Urinary bladder (tissue), 4 donors: ENCODE measurements around the gene YDJC. TPM values are rescaled to one million over a fixed set of nuclear protein-coding genes. Genes with fewer than 3 reads are reported as not detected.
"Not testable (repeated sequence)": the region's sequence is repeated elsewhere in the genome, so short reads cannot be mapped to it uniquely, and the experiment has no call there.

Experiments
- DNase-seq: peaks from one replicate; pipeline ENCODE4 v3.0.0-alpha.2; 2015; ENCODE audit errors: extremely low spot score
- H3K27ac ChIP-seq: one replicate; pipeline ENCODE4 v1.5.1; 2013; ENCODE audit warnings: low read depth, mild to moderate bottlenecking, moderate library complexity
- H3K36me3 ChIP-seq: one replicate; pipeline ENCODE4 v1.6.1; 2013; ENCODE audit warnings: mild to moderate bottlenecking, moderate library complexity; ENCODE audit not compliant: insufficient read depth
- H3K4me1 ChIP-seq: one replicate; pipeline ENCODE4 v1.6.1; 2013; ENCODE audit warnings: mild to moderate bottlenecking, moderate library complexity; ENCODE audit not compliant: insufficient read depth
- H3K4me3 ChIP-seq: one replicate; pipeline ENCODE4 v1.5.1; 2013; ENCODE audit warnings: low read depth, low read length
- WGBS: extraction: QIAGEN DNeasy Blood & Tissue Kit; methylation state at CpG from one replicate; pipeline ENCODE4 v1.1.7; 2013; 5-methylcytosine and 5-hydroxymethylcytosine counted together
- polyA plus RNA-seq: library from polyadenylated mRNA; stranded (reverse); fragments of 200-250 nt; gene quantifications from one replicate; pipeline ENCODE4 v1.2.3, GENCODE V29; 2013
- total RNA-seq: library from RNA; depleted of rRNA; stranded (reverse); fragments of >200 nt; gene quantifications from one replicate; pipeline ENCODE4 v1.2.3, GENCODE V29; 2014
- donor health status: healthy with polysubstance abuse.
- donor health status: healthy.

The YDJC gene, protein sequence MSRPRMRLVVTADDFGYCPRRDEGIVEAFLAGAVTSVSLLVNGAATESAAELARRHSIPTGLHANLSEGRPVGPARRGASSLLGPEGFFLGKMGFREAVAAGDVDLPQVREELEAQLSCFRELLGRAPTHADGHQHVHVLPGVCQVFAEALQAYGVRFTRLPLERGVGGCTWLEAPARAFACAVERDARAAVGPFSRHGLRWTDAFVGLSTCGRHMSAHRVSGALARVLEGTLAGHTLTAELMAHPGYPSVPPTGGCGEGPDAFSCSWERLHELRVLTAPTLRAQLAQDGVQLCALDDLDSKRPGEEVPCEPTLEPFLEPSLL
- total RNA-seq (3.7 TPM), polyA plus RNA-seq (26.4 TPM)

DNA sequence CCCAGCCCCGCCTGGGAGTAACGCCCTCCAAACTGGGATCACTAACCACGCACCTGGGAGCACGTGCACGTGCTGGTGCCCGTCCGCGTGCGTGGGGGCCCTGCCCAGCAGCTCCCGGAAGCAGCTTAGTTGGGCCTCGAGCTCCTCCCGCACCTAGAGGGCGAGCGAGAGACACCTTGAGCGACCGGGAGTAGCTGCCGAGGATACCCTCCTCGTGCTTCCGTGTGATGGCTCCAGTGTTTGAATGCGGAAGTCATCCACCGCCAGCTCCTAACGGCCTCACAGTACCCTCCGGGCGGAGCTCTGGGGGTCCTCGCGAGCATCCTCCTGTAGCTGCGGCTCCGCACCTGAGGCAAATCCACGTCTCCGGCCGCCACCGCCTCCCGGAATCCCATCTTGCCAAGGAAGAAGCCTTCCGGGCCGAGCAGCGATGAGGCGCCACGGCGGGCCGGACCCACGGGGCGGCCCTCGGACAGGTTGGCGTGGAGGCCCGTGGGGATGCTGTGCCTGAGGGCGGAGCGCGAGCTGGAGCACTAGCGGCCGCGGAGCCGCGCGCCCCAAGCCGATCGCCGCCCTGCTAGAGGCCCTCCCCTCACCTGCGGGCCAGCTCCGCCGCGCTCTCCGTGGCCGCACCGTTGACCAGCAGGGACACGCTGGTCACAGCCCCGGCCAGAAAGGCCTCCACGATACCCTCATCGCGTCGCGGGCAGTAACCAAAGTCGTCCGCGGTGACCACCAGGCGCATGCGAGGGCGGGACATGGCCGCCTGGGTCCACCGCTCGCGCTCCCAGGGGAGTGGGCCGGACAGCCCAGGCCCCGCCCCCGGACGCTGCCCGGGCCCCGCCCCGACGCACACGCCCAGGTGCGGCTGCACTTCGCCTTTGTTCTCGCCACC is at the start of gene YDJC:
Gene YDJC, minus strand, starts transcription at position 768 of the 895 bp plus-strand sequence. Its CDS starts 8 bp downstream, at position 760.
- no peaks in the 10 kb centered on the region for H3K4me1 ChIP-seq
- under 1% methylated on average over 93 of the region's 93 CpGs for WGBS
- peak within 1 kb of the TSS; percentile 93 for H3K4me3 ChIP-seq

DNA sequence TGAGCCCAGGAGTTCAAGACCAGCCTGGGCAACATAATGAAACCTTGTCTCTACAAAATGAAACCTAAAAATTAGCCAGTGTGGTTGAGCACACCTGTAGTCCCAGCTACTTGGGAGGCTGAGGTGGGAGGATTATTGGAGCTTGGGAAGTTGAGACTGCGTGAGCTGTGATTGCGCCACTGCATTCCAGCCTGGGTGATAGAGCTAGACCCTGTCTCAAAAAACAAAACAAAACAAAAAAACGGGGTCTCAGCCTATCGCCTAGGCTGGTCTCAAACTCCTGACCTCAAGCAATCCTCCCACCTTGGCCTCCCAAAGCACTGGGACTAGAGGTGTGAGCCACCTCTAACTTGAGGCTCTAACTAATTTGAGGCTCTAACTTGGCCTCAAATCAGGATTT is 49.6 kb upstream of the YDJC start:
- WGBS = 97% methylated on average over 4 of the region's 4 CpGs
- peaks cover 3% of the 10 kb centered on the region for H3K36me3 ChIP-seq
- DNase-seq = no peak

More for the DNA sequence above, at the start of gene YDJC:
- no peak for DNase-seq
- peak within 1 kb of the TSS; percentile 90 for H3K27ac ChIP-seq
- H3K36me3 ChIP-seq = peaks cover 2% of the 10 kb centered on the region

DNA sequence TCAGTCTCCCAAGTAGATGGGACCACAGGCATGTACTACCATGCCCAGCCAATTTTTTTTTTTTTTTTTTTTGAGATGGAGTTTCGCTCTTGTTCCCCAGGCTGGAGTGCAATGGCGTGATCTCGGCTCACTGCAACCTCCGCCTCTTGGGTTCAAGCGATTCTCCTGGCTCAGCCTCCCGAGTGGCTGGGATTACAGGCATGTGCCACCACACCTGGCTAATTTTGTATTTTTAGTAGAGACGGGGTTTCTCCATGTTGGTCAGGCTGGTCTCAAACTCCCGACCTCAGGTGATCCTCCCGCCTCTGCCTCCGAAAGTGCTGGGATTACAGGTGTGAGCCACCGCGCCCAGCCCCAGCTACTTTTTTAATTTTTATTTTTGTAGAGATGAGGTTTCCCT is 49.0 kb upstream of the YDJC start:
- not testable (repeated sequence) for H3K4me1 ChIP-seq, H3K36me3 ChIP-seq, H3K4me3 ChIP-seq, H3K27ac ChIP-seq, DNase-seq
- WGBS = 98% methylated on average over 12 of the region's 12 CpGs

More for the DNA sequence above, 49.6 kb upstream of the YDJC start:
- no peaks in the 10 kb centered on the region for H3K4me1 ChIP-seq
- H3K27ac ChIP-seq = no peak overlapping the region
- H3K4me3 ChIP-seq = no peak overlapping the region

DNA sequence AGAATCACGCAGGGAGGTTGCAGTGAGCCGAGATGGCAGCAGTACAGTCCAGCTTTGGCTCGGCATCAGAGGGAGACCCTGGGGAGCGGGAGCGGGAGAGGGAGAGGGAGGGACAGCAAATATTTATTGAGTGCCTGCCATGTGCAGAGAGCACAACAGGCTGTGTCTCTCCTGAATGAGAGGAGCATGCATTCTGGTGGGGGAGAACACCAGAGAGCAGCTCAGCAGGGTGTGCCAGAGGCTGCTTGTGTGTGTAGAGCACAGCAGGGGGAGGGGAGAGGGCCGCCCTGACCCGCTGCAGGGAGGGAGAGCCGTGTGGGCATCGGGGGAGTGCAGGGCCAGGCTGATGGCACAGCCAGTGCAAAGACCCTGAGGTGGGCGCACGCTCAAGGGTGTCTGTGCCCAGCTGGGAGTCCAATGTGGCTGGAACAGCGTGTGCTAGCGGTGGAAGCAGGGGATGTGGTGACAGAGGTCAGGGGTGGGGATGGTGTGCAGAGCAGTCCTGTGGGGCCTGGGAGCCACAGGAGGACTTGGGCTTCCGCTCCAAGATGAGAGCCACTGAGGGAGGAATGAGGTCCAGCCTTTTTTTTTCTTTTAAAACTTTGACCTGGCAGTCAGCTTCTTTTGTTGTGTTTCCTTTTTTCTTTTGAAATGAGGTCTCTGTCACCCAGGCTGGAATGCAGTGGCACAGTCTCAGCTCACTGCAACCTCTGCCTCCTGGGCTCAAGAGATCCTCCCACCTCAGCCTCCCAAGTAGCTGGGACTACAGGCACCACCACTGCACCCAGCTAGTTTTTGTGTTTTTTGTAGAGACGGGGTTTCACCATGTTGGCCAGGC is 48.0 kb upstream of the YDJC start:
- 88% methylated on average over 15 of the region's 15 CpGs for WGBS
- Histone ChIP-seq H3K27ac (no peak overlapping the region), H3K4me1 (no peaks in the 10 kb centered on the region), H3K4me3 (no peak overlapping the region), H3K36me3 (peaks cover 5% of the 10 kb centered on the region)
- DNase-seq = no peak

DNA sequence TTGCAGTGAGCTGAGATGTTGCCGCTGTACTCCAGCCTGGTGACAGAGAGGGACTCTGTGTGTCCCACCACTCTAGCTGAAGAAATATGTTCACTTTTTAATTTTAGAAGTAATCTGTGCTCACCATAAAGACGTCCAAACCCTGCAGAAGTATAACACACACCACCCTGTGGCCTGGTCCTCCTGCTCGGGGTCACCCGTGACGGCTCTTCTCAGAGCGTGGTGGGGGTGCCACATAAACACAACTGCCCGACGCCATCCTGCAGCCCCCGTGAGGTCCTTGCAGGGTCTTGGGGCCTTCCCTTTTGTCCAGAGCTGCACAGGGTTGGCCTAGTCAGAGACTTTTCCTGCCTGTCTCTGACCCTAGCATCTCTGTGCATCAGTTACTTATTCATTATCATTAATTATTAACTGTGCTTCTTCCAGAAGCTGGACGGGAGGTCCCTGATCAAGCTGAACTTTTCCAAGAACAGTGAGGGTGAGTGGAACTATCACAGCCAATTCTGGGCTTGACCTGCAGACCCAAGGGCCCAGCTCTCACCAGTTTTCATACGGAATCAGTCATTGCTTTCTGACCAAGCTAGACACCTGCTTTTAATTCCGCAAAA is 44.9 kb upstream of the YDJC start:
- Histone ChIP-seq H3K36me3 (peaks cover 8% of the 10 kb centered on the region), H3K4me1 (no peaks in the 10 kb centered on the region)
- WGBS = 95% methylated on average over 12 of the region's 12 CpGs

DNA sequence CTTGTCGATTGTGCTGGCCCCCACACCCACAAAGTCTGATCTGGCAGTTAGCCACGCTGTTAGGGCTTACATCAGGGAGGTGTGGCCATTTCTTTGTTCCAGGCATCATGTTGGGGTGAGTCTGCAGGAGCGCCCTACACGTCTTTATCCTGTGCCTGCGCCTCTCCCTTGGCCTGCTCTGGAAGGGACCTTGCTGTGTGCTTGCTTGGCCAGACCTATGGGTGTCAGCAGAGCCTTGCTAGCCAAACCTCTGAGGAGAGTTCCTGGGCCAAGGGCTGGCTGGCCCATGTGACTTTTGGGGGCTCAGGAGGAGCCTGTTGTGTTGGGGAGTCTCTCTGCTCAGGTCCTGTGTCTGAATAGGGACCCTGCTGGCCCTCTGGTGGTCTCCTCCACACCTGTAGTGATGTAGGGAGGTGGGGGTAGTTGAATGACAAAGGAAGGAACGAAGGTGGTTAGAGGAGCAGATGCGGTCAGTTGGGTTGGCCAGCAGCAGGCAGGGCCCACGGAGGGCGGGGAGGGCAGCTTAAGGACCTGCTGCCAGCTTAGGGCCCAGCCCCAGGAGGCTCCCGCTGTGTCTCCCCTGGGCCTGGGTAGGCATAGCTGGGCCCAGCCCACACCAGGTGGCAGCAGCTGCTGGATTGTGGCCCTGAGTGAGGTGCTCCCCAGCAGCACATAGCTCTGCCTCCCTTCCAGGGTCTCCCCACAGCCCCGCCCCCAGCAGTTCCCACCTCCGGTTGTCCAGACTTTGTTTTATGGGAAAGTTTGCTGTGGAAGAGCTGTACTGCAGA is 43.9 kb upstream of the YDJC start:
- H3K4me1 ChIP-seq = no peaks in the 10 kb centered on the region
- DNase-seq = no peak
- H3K27ac ChIP-seq = no peak overlapping the region
- WGBS = 90% methylated on average over 12 of the region's 12 CpGs
- no peak overlapping the region for H3K4me3 ChIP-seq
- H3K36me3 ChIP-seq = peaks cover 8% of the 10 kb centered on the region

More for the DNA sequence above, 44.9 kb upstream of the YDJC start:
- no peak overlapping the region for H3K27ac ChIP-seq
- DNase-seq = no peak
- no peak overlapping the region for H3K4me3 ChIP-seq

DNA sequence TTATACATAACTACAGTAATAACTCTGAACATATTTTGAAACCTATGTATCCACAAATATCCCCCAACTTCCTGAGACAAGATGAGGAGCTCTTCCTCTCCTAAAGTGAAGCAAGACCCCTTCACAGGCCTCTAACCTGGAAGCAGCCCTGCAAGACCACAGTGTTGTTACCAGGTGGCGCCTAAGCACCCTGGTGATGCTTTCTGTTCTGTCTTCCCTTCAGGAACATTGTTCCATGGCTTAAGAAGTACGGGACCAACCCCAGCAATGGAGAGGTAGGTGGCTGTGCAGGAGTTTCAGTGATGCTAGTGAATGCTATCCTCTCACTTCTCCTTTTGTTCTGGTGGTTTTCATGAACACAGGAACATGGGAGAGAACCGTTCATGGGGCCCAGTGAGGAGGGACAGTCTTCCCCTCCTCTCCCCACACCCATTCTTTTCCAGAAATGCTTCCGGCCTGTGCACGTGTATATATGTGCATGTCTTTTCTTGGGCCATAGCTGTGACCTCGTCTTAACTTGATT is 42.3 kb upstream of the YDJC start:
- Histone ChIP-seq H3K4me3 (no peak overlapping the region), H3K4me1 (no peaks in the 10 kb centered on the region), H3K27ac (no peak overlapping the region), H3K36me3 (peaks cover 8% of the 10 kb centered on the region)
- 82% methylated on average over 6 of the region's 6 CpGs for WGBS
- no peak for DNase-seq

DNA sequence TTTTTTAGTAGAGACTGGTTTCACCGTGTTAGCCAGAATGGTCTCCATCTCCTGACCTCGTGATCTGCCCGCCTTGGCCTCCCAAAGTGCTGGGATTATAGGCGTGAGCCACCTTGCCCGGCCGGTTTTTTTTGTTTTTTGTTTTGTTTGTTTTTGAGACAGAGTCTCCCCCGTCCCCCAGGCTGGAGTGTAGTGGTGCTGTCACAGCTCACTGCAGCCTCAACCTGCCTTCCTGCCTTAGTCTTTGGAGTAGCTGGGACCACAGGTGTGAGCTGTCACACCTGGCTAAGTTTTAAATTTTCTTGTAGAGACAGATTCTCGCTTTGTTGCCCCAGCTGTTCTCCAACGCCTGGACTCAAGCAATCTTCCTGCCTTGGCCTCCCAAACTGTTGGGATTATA is 39.2 kb upstream of the YDJC start:
- Histone ChIP-seq H3K4me3 (no peak overlapping the region), H3K27ac (no peak overlapping the region), H3K36me3 (peaks cover 4% of the 10 kb centered on the region), H3K4me1 (no peaks in the 10 kb centered on the region)
- 87% methylated on average over 9 of the region's 9 CpGs for WGBS
- no peak for DNase-seq

DNA sequence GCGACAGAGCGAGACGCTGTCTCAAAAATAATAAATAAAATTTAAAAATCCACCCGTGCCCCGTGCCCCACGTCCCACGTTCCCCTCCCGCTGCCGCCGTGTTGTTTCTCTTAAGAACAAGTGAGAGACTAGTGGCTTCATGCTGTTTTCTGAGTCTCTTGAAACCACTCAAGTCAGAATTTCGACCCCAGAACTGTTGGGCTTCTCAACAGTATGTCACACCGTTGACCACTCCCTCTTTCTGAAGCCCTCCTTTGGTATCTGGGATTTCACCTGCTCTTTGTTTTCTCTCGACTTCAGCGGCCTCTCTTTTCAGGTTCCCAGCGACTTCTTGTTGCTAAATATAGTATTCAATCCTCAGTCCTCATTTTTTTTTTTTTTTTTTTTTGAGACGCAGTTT is 37.0 kb upstream of the YDJC start:
- Histone ChIP-seq H3K36me3 (peaks cover 3% of the 10 kb centered on the region), H3K4me1 (no peaks in the 10 kb centered on the region), H3K4me3 (peak overlapping the region; percentile 66), H3K27ac (no peak overlapping the region)
- 45% methylated on average over 16 of the region's 16 CpGs for WGBS
- DNase-seq = no peak

DNA sequence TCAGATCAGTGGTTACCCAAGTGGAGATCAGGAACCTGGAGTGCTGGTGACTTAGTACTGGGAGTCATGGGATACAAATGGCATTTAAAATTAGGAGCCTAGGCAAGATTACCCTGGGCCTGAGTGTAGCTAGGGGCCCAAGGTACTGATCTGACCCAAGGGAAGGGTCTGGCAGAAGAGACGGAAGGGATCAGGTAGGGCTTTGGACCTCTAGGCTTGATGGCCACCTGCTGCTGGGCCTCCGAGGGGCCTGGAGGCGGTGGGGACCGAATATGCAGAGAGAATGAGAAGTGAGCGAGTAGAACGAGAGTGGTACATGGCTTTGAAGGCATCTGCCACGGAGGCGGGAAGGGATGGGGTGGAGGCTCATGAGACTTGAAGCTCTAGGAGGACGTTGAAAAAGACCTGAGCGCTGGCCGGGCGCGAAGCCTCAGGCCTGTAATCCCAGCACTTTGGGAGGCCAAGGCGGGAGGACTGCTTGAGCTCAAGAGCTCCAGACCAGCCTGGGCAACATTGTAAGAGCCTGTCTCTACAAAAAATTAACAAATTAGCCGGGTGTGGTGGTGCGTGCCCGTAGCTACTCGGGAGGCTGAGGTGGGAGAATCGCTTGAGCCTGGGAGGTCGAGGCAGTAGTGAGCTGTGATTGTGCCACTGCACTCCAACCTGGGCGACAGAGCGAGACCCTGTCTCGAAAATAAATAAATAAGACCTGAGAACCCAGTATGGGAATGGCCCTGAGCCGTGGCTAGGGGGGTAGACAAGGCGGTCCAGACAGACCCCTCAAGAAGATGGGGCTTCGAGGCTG is 35.4 kb upstream of the YDJC start:
- DNase-seq = no peak
- Histone ChIP-seq H3K36me3 (no peaks in the 10 kb centered on the region), H3K4me3 (peak overlapping the region; percentile 66), H3K4me1 (no peaks in the 10 kb centered on the region), H3K27ac (peak overlapping the region; percentile 89)
- 70% methylated on average over 26 of the region's 26 CpGs for WGBS

DNA sequence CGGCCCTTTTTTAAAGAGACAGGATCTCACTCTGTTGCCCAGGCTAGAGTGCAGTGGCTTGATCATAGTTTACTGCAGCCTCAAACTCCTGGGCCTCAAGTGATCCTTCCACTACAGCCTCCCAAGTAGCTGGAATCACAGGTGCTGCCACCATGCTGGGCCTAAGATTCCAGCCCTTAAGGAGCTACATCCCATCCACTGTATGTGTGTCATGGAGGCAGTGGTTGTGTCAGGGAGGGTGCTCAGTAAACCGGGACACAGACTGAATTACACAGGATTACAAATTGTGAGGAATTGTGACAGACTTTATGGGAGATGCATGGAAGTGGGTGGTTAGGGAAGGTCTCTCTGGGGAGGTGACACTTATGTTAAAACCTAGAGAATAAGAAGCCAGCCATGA is 33.9 kb upstream of the YDJC start:
- Histone ChIP-seq H3K27ac (no peak overlapping the region), H3K36me3 (no peaks in the 10 kb centered on the region), H3K4me3 (no peak overlapping the region), H3K4me1 (no peaks in the 10 kb centered on the region)
- WGBS = 91% methylated on average over 2 of the region's 2 CpGs
- no peak for DNase-seq

DNA sequence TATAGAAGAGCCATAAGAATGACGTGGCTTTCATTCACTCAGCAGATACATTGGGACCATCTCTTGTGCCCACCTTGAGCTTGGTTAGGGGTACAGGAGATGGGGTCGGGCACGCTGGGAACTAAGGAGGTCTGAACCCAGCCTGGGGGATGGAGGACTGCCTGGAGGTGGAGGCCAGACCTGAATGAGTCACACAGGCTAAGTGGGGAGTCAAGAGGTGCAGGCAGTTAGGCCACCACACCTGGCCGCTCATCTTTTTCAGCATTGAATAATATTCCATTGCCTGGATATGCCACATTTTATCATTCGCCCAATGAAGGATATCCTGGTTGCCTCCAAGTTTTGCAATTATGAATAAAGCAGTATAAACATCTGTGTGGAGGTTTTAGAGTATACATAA is 32.2 kb upstream of the YDJC start:
- Histone ChIP-seq H3K36me3 (no peaks in the 10 kb centered on the region), H3K4me3 (no peak overlapping the region), H3K27ac (no peak overlapping the region), H3K4me1 (no peaks in the 10 kb centered on the region)
- 93% methylated on average over 5 of the region's 5 CpGs for WGBS
- no peak for DNase-seq
